Activated naive CD4-positive, alpha-beta T cell treated with anti-CD3 and anti-CD28 coated beads, Interleukin-2, amount 50 U/mL, for 24 hours (primary cell): ENCODE data around the gene PGS1.
A peak's percentile ranks its signal among the peaks of the same experiment; 100 is the strongest.

Experiments
- H3K27ac Mint-ChIP-seq: one replicate; pipeline ENCODE4 v1.8.0; 2021; ENCODE audit warnings: mild to moderate bottlenecking, mixed read lengths
- H3K27me3 Mint-ChIP-seq: one replicate; pipeline ENCODE4 v1.8.0; 2021; ENCODE audit warnings: mixed read lengths
- H3K36me3 Mint-ChIP-seq: one replicate; pipeline ENCODE4 v1.8.0; 2021; ENCODE audit warnings: mixed read lengths
- H3K4me1 Mint-ChIP-seq: one replicate; pipeline ENCODE4 v1.8.0; 2021; ENCODE audit warnings: mixed read lengths
- H3K4me3 Mint-ChIP-seq: one replicate; pipeline ENCODE4 v1.8.0; 2021; ENCODE audit warnings: mild to moderate bottlenecking, mixed read lengths
- H3K9me3 Mint-ChIP-seq: one replicate; pipeline ENCODE4 v1.8.0; 2021; ENCODE audit warnings: mixed read lengths

PGS1 gene

GRCh38 chr17:78343543-78344201 lies 34.8 kb upstream of the PGS1 start:
- no peaks in the 10 kb centered on the region for H3K9me3 Mint-ChIP-seq

GRCh38 chr17:78344666-78345065 lies 33.8 kb upstream of the PGS1 start:
- Mint-ChIP-seq H3K27me3 (no peaks in the 10 kb centered on the region), H3K27ac (no peak overlapping the region), H3K36me3 (no peaks in the 10 kb centered on the region), H3K4me3 (peak overlapping the region; percentile 49), H3K9me3 (no peaks in the 10 kb centered on the region), H3K4me1 (peaks cover 79% of the 10 kb centered on the region)

More at GRCh38 chr17:78343543-78344201, 34.8 kb upstream of the PGS1 start:
- Mint-ChIP-seq H3K27me3 (no peaks in the 10 kb centered on the region), H3K4me1 (peaks cover 80% of the 10 kb centered on the region), H3K27ac (peak overlapping the region; percentile 93), H3K36me3 (no peaks in the 10 kb centered on the region), H3K4me3 (peak overlapping the region; percentile 77)

GRCh38 chr17:78345172-78345571 lies 33.3 kb upstream of the PGS1 start:
- Mint-ChIP-seq H3K36me3 (no peaks in the 10 kb centered on the region), H3K4me3 (no peak overlapping the region), H3K27ac (no peak overlapping the region), H3K9me3 (no peaks in the 10 kb centered on the region), H3K4me1 (peaks cover 78% of the 10 kb centered on the region), H3K27me3 (no peaks in the 10 kb centered on the region)

GRCh38 chr17:78345791-78346494 lies 32.5 kb upstream of the PGS1 start:
- Mint-ChIP-seq H3K27me3 (no peaks in the 10 kb centered on the region), H3K36me3 (no peaks in the 10 kb centered on the region), H3K4me1 (peaks cover 78% of the 10 kb centered on the region), H3K9me3 (no peaks in the 10 kb centered on the region), H3K27ac (no peak overlapping the region), H3K4me3 (no peak overlapping the region)

GRCh38 chr17:78346605-78347250 lies 31.7 kb upstream of the PGS1 start:
- H3K36me3 Mint-ChIP-seq, result no peaks in the 10 kb centered on the region
- peak overlapping the region; percentile 73 for H3K27ac Mint-ChIP-seq
- H3K4me1 Mint-ChIP-seq, result peaks cover 78% of the 10 kb centered on the region
- no peaks in the 10 kb centered on the region for H3K27me3 Mint-ChIP-seq
- H3K4me3 Mint-ChIP-seq, result peak overlapping the region; percentile 31
- H3K9me3 Mint-ChIP-seq, result no peaks in the 10 kb centered on the region

- no peaks in the 10 kb centered on the region for H3K36me3 Mint-ChIP-seq
- H3K4me3 Mint-ChIP-seq, result no peak overlapping the region
- peaks cover 80% of the 10 kb centered on the region for H3K4me1 Mint-ChIP-seq
- no peaks in the 10 kb centered on the region for H3K9me3 Mint-ChIP-seq
- no peak overlapping the region for H3K27ac Mint-ChIP-seq
- no peaks in the 10 kb centered on the region for H3K27me3 Mint-ChIP-seq
Measured at GRCh38 chr17:78347453-78347852, 31.0 kb upstream of the PGS1 start.

- H3K4me1 Mint-ChIP-seq, result peaks cover 74% of the 10 kb centered on the region
- H3K27me3 Mint-ChIP-seq, result no peaks in the 10 kb centered on the region
- no peak overlapping the region for H3K27ac Mint-ChIP-seq
- no peaks in the 10 kb centered on the region for H3K9me3 Mint-ChIP-seq
- H3K4me3 Mint-ChIP-seq, result no peak overlapping the region
- H3K36me3 Mint-ChIP-seq, result no peaks in the 10 kb centered on the region
Measured at GRCh38 chr17:78348055-78348770, 30.2 kb upstream of the PGS1 start.

- Mint-ChIP-seq H3K4me1 (peaks cover 75% of the 10 kb centered on the region), H3K27ac (peak overlapping the region; percentile 65), H3K9me3 (no peaks in the 10 kb centered on the region), H3K4me3 (no peak overlapping the region), H3K27me3 (no peaks in the 10 kb centered on the region), H3K36me3 (no peaks in the 10 kb centered on the region)
Measured at GRCh38 chr17:78349891-78350642, 28.4 kb upstream of the PGS1 start.

GRCh38 chr17:78351449-78352006 lies 26.9 kb upstream of the PGS1 start:
- Mint-ChIP-seq H3K27me3 (no peaks in the 10 kb centered on the region), H3K4me1 (peaks cover 75% of the 10 kb centered on the region), H3K27ac (no peak overlapping the region)

GRCh38 chr17:78353834-78354233 lies 24.6 kb upstream of the PGS1 start:
- H3K4me3 Mint-ChIP-seq, result peak overlapping the region; percentile 49
- H3K4me1 Mint-ChIP-seq, result peaks cover 62% of the 10 kb centered on the region
- H3K27me3 Mint-ChIP-seq, result no peaks in the 10 kb centered on the region
- no peaks in the 10 kb centered on the region for H3K9me3 Mint-ChIP-seq
- H3K36me3 Mint-ChIP-seq, result peaks cover 11% of the 10 kb centered on the region
- peak overlapping the region; percentile 74 for H3K27ac Mint-ChIP-seq

More at GRCh38 chr17:78351449-78352006, 26.9 kb upstream of the PGS1 start:
- H3K36me3 Mint-ChIP-seq, result peaks cover 4% of the 10 kb centered on the region
- H3K9me3 Mint-ChIP-seq, result no peaks in the 10 kb centered on the region
- H3K4me3 Mint-ChIP-seq, result peak overlapping the region; percentile 83

GRCh38 chr17:78355045-78355641 lies 23.3 kb upstream of the PGS1 start:
- peak overlapping the region; percentile 94 for H3K27ac Mint-ChIP-seq
- peaks cover 11% of the 10 kb centered on the region for H3K36me3 Mint-ChIP-seq
- no peaks in the 10 kb centered on the region for H3K27me3 Mint-ChIP-seq
- no peaks in the 10 kb centered on the region for H3K9me3 Mint-ChIP-seq
- H3K4me1 Mint-ChIP-seq, result peaks cover 55% of the 10 kb centered on the region
- H3K4me3 Mint-ChIP-seq, result peak overlapping the region; percentile 90

- Mint-ChIP-seq H3K4me1 (peaks cover 50% of the 10 kb centered on the region), H3K36me3 (peaks cover 11% of the 10 kb centered on the region), H3K27me3 (no peaks in the 10 kb centered on the region), H3K27ac (peak overlapping the region; percentile 94), H3K4me3 (peak overlapping the region; percentile 90), H3K9me3 (no peaks in the 10 kb centered on the region)
Measured at GRCh38 chr17:78355701-78356100, 22.7 kb upstream of the PGS1 start.

- no peaks in the 10 kb centered on the region for H3K27me3 Mint-ChIP-seq
- H3K9me3 Mint-ChIP-seq, result no peaks in the 10 kb centered on the region
- H3K27ac Mint-ChIP-seq, result peak overlapping the region; percentile 94
- H3K4me1 Mint-ChIP-seq, result peaks cover 52% of the 10 kb centered on the region
- H3K4me3 Mint-ChIP-seq, result peak overlapping the region; percentile 90
- H3K36me3 Mint-ChIP-seq, result peaks cover 11% of the 10 kb centered on the region
Measured at GRCh38 chr17:78356101-78356713, 22.2 kb upstream of the PGS1 start.

- Mint-ChIP-seq H3K27ac (peak overlapping the region; percentile 90), H3K36me3 (peaks cover 11% of the 10 kb centered on the region), H3K4me3 (peak overlapping the region; percentile 90), H3K27me3 (no peaks in the 10 kb centered on the region), H3K9me3 (no peaks in the 10 kb centered on the region), H3K4me1 (peaks cover 53% of the 10 kb centered on the region)
Measured at GRCh38 chr17:78357177-78357586, 21.3 kb upstream of the PGS1 start.
